Heart left ventricle (tissue), 13 donors: ENCODE data around the gene SNED1.

Experiments
- POLR2A ChIP-seq, 2 donors: fragments of 450-650 bp; IDR thresholded peaks; one replicate each; pipeline ENCODE4 v1.6.1; 2017; ENCODE audit warnings: antibody characterized with exemption in 2 of 2, mild to moderate bottlenecking in 2 of 2, moderate library complexity in 2 of 2
- TF ChIP-seq, protein P1 (sequence below), 12 donors: fragments of 200-600 bp; sonication (generic) in 4 of 12; IDR thresholded peaks; one replicate each; pipeline versions ENCODE4 v1.5.0 to v1.8.0; 2018 to 2022; ENCODE audit warnings: antibody characterized with exemption in 12 of 12, mild to moderate bottlenecking in 5 of 12
- donor health status: ischemic (EF 13 %, LVEDD 7.1; RV severe dilation, severe dysfunction).
- donor health status: DM: no; HTN: yes; CAD: no.
- donor health status: DM: no; HTN: no; CAD: no.
- donor health status: ischemic (EF 25% LVEDD 6.9; RV normal size, moderate dysfunction).
- donor health status: ischemic (EF 25% LVEDD 5.7; RV mildly dilated, moderate dysfunction).
- donor health status: ischemic (EF 35%, LVEDD 5.7; RV mildly dilated, moderate dysfunction).
- donor health status: nonischemic (EF 11% LVEDD 7.7; RV severe dilation, severe dysfunction).
- donor health status: DM: yes; HTN: yes; CAD: no.
- donor health status: PGD.
- donor health status: ischemic (EF 29% LVEDD 5.4; RV normal size, mild dysfunction).
- donor health status: nonischemic (EF 23%, LVEDD 6.1; RV moderate dilation, normal function).

DNA sequence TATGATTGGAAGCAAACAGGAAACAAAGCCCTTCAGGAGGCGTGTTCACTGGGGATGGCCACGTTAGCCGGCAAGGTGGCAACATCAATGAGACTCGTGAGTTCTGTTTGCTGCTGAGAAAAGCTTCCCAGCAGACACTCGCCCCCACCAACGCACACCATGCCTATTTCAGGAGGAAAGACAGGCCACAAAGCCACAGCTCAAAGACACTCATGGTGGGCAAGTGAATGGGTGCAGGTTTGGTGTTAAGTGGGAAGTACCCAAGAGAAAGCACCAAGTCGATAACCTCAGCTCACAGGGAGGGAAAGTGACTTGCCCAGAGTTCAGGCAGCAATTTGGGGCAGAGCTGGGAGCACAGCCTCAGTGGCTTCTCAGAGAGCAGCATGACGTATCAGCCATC is 114.2 kb downstream of the SNED1 start:
- TF ChIP-seq, protein P1, sequence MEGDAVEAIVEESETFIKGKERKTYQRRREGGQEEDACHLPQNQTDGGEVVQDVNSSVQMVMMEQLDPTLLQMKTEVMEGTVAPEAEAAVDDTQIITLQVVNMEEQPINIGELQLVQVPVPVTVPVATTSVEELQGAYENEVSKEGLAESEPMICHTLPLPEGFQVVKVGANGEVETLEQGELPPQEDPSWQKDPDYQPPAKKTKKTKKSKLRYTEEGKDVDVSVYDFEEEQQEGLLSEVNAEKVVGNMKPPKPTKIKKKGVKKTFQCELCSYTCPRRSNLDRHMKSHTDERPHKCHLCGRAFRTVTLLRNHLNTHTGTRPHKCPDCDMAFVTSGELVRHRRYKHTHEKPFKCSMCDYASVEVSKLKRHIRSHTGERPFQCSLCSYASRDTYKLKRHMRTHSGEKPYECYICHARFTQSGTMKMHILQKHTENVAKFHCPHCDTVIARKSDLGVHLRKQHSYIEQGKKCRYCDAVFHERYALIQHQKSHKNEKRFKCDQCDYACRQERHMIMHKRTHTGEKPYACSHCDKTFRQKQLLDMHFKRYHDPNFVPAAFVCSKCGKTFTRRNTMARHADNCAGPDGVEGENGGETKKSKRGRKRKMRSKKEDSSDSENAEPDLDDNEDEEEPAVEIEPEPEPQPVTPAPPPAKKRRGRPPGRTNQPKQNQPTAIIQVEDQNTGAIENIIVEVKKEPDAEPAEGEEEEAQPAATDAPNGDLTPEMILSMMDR (IDR thresholded peaks at IDR 0.05): no peak
- TF ChIP-seq POLR2A (IDR thresholded peaks at IDR 0.05): no peak
